IMR-90 (cell line): ENCODE measurements around the gene CCNQ. TPM values are rescaled to one million over a fixed set of nuclear protein-coding genes. Genes with fewer than 3 reads are reported as not detected.

Experiments used
- ATAC-seq: fragments of 200-7000 bp; cut with Tn5 transposase; 2 replicates; pipeline ENCODE4 v1.9.1; 2020; ENCODE audit warnings: low read depth, mild to moderate bottlenecking, moderate library complexity
- BruUV-seq: library from RNA; stranded (reverse); fragments of 400-500 nt; replicated peaks from 2 replicates; lab custom pipeline; 2021; lab: Mats Ljungman, UMichigan
- CTCF ChIA-PET: fragments of 300-600 bp; formaldehyde crosslinking; extraction: SDS; loops from one replicate; lab custom pipeline; 2021; ENCODE audit warnings: antibody characterized with exemption; lab: Yijun Ruan, JAX
- POLR2A ChIA-PET: fragments of 300-600 bp; sonication (Branson Sonifier 250); formaldehyde crosslinking; loops from one replicate; lab custom pipeline; 2022; ENCODE audit warnings: antibody characterized with exemption; ENCODE audit not compliant: unreplicated experiment; lab: Charles Lee
- DNase-seq: peaks from one replicate; pipeline ENCODE4 v3.0.0; 2013
- H2AFZ ChIP-seq: replicated peaks from 2 replicates; pipeline ENCODE3; 2013; ENCODE audit warnings: low read length, mild to moderate bottlenecking; ENCODE audit not compliant: poor library complexity
- H2AK5ac ChIP-seq: 2 replicates; pipeline ENCODE4 v1.6.1; 2013; ENCODE audit warnings: low read depth, low read length, inconsistent platforms
- H2AK9ac ChIP-seq: replicated peaks from 2 replicates; pipeline ENCODE3; 2013; ENCODE audit warnings: mild to moderate bottlenecking, low read depth, low read length, moderate library complexity; ENCODE audit not compliant: poor library complexity
- H2BK120ac ChIP-seq: 2 replicates; pipeline ENCODE4 v1.6.1; 2013; ENCODE audit warnings: low read depth, low read length, inconsistent platforms
- H2BK15ac ChIP-seq: 3 replicates; pipeline ENCODE4 v1.6.1; 2013; ENCODE audit warnings: low read depth, low read length, inconsistent platforms
- H2BK20ac ChIP-seq: 2 replicates; pipeline ENCODE4 v1.6.1; 2013; ENCODE audit warnings: low read depth, mild to moderate bottlenecking, inconsistent platforms, low read length, moderate library complexity
- H2BK5ac ChIP-seq: 2 replicates; pipeline ENCODE4 v1.6.1; 2013; ENCODE audit warnings: mild to moderate bottlenecking, low read depth, low read length, inconsistent platforms; ENCODE audit not compliant: poor library complexity, severe bottlenecking
- H3K14ac ChIP-seq: replicated peaks from 2 replicates; pipeline ENCODE4 v1.6.1; 2013; ENCODE audit warnings: low read depth, low read length, inconsistent platforms
- H3K18ac ChIP-seq: 2 replicates; pipeline ENCODE4 v1.6.1; 2013; ENCODE audit warnings: low read depth, low read length, control low read depth
- H3K23ac ChIP-seq: 2 replicates; pipeline ENCODE4 v1.6.1; 2013; ENCODE audit warnings: low read depth, low read length, inconsistent platforms
- H3K27ac ChIP-seq: 2 replicates; pipeline ENCODE4 v1.5.1; 2013; ENCODE audit warnings: mild to moderate bottlenecking, control low read depth, low read length; ENCODE audit not compliant: insufficient read depth
- H3K27me3 ChIP-seq: 2 replicates; pipeline ENCODE4 v1.6.1; 2013; ENCODE audit warnings: low read length; ENCODE audit not compliant: control insufficient read depth, insufficient read depth
- H3K36me3 ChIP-seq: 2 replicates; pipeline ENCODE4 v1.6.1; 2013; ENCODE audit warnings: low read length, mixed read lengths; ENCODE audit not compliant: control insufficient read depth, insufficient read depth
- H3K4ac ChIP-seq: 2 replicates; pipeline ENCODE4 v1.6.1; 2013; ENCODE audit warnings: low read depth, low read length, inconsistent platforms
- H3K4me1 ChIP-seq: 2 replicates; pipeline ENCODE4 v1.6.1; 2013; ENCODE audit warnings: low read length, mixed read lengths; ENCODE audit not compliant: control insufficient read depth, insufficient read depth
- H3K4me2 ChIP-seq: 2 replicates; pipeline ENCODE4 v1.6.1; 2013; ENCODE audit warnings: low read depth, mild to moderate bottlenecking, control low read depth, low read length, moderate library complexity
- H3K4me3 ChIP-seq: 2 replicates; pipeline ENCODE4 v1.5.1; 2013; ENCODE audit warnings: low read depth, mild to moderate bottlenecking, control low read depth, low read length, moderate library complexity; ENCODE audit not compliant: insufficient read depth
- H3K56ac ChIP-seq: 2 replicates; pipeline ENCODE4 v1.6.1; 2013; ENCODE audit warnings: low read length, inconsistent platforms; ENCODE audit not compliant: insufficient read depth; ENCODE audit errors: extremely low read depth
- H3K79me1 ChIP-seq, 2 experiments: 2 replicates each; pipeline ENCODE4 v1.6.1; 2013; ENCODE audit warnings: low read length in 2 of 2, inconsistent platforms in 1 of 2, low read depth in 1 of 2
- H3K9ac ChIP-seq: 2 replicates; pipeline ENCODE4 v1.6.1; 2013; ENCODE audit warnings: low read depth, low read length, control low read depth
- H3K9me1 ChIP-seq: 2 replicates; pipeline ENCODE4 v1.6.1; 2013; ENCODE audit warnings: low read length, inconsistent platforms; ENCODE audit not compliant: insufficient read depth
- H3K9me3 ChIP-seq: 2 replicates; pipeline ENCODE4 v1.6.1; 2013; ENCODE audit warnings: low read length; ENCODE audit not compliant: control insufficient read depth, insufficient read depth
- H4K20me1 ChIP-seq: 2 replicates; pipeline ENCODE4 v1.6.1; 2013; ENCODE audit warnings: low read length, inconsistent platforms; ENCODE audit not compliant: insufficient read depth
- H4K5ac ChIP-seq: 2 replicates; pipeline ENCODE4 v1.6.1; 2013; ENCODE audit warnings: mild to moderate bottlenecking, low read depth, low read length, control low read depth
- H4K8ac ChIP-seq, 2 experiments: 2 replicates each; pipeline ENCODE4 v1.6.1; 2013; ENCODE audit warnings: low read depth in 2 of 2, low read length in 2 of 2, control low read depth in 1 of 2, inconsistent platforms in 1 of 2
- H4K91ac ChIP-seq: 2 replicates; pipeline ENCODE4 v1.6.1; 2013; ENCODE audit warnings: low read depth, low read length, inconsistent platforms; ENCODE audit not compliant: insufficient read depth
- FOS ChIP-seq: fragments of 150-350 bp; IDR thresholded peaks from 2 replicates; pipeline ENCODE4 v1.6.1; 2016; ENCODE audit warnings: low read depth, low read length
- MXI1 ChIP-seq: IDR thresholded peaks from 2 replicates; pipeline ENCODE4 v1.6.1; 2012; ENCODE audit warnings: low read depth, mild to moderate bottlenecking, low read length, moderate library complexity, borderline replicate concordance
- USF2 ChIP-seq: fragments of 150-350 bp; IDR thresholded peaks from 2 replicates; pipeline ENCODE4 v1.6.1; 2017; ENCODE audit warnings: mild to moderate bottlenecking, antibody characterized with exemption, low read length, low read depth
- WGBS, 2 experiments: methylation state at CpG; one replicate each; pipeline versions ENCODE4 v1.1.5 to v1.1.7; 2013; ENCODE audit warnings: missing lambda C conversion rate in 2 of 2; ENCODE audit not compliant: insufficient read length in 1 of 2; ENCODE audit errors: extremely low coverage in 2 of 2; 5-methylcytosine and 5-hydroxymethylcytosine counted together
- dilution Hi-C: fragments of 300-500 bp; cut with HindIII; formaldehyde crosslinking; loops from one replicate; pipeline ENCODE4 v1.14.3; 2018; ENCODE audit warnings: low sequenced_read_pairs; ENCODE audit not compliant: unreplicated experiment
- in situ Hi-C: fragments of 300-500 bp; cut with MboI; formaldehyde crosslinking; loops from 3 replicates; pipeline ENCODE4 v1.14.3; 2019; ENCODE audit warnings: low sequenced_read_pairs, inconsistent platforms, mixed read lengths
- intact Hi-C: fragments of 100-400 bp; cut with micrococcal nuclease; formaldehyde crosslinking; loops from 2 replicates; pipeline ENCODE4 v1.10.0; 2022
- polyA plus RNA-seq, 3 experiments: library from polyadenylated mRNA; depleted of rRNA; stranded (reverse); fragments of >200 nt; gene quantifications; 2 replicates each; pipeline ENCODE4 v1.2.3, GENCODE V29; 2012; ENCODE audit warnings: low replicate concordance in 1 of 3
- total RNA-seq: library from RNA; depleted of rRNA; stranded (reverse); fragments of >200 nt; gene quantifications from 2 replicates; pipeline ENCODE4 v1.2.3, GENCODE V29; 2012

CCNQ gene
- total and polyA plus RNA-seq, 2 of the 4 experiments (the other 2 are of a cell fraction) = 27.6 to 35.2 TPM

GRCh38 chrX:153637121-153638040, 38.4 kb upstream of the CCNQ start:
- no peak overlapping the region for H3K14ac ChIP-seq
- no peak overlapping the region for H3K4ac ChIP-seq
- H3K9me1 ChIP-seq = no peaks in the 10 kb centered on the region
- H3K18ac ChIP-seq = no peak overlapping the region
- no peak overlapping the region for H4K91ac ChIP-seq
- H2BK120ac ChIP-seq = no peak overlapping the region
- no TSS peak for BruUV-seq
- WGBS, 2 experiments = no CpG with 5 or more reads among the region's 27 CpGs
- H2BK20ac ChIP-seq = no peak overlapping the region
- no peak overlapping the region for H2BK15ac ChIP-seq
- H3K27ac ChIP-seq = no peak overlapping the region
- H3K36me3 ChIP-seq = no peaks in the 10 kb centered on the region
- DNase-seq (no peak), ATAC-seq (no peak)
- dilution Hi-C loops = no loop called here
- H3K9me3 ChIP-seq = peaks cover 6% of the 10 kb centered on the region; the same call in 1 of the 2 replicates
- H4K5ac ChIP-seq = no peak overlapping the region
- H3K27me3 ChIP-seq = peaks cover 29% of the 10 kb centered on the region
- H4K20me1 ChIP-seq = no peaks in the 10 kb centered on the region
- no peak overlapping the region for H3K4me3 ChIP-seq
- no peak overlapping the region for H4K8ac ChIP-seq
- intact Hi-C loops = no loop called here
- CTCF ChIA-PET = no interaction called here
- H2AK9ac ChIP-seq = no peak overlapping the region
- no peak overlapping the region for H2BK5ac ChIP-seq
- H2AK5ac ChIP-seq = no peak overlapping the region
- no peaks in the 10 kb centered on the region for H3K4me1 ChIP-seq
- POLR2A ChIA-PET = no interaction called here
- in situ Hi-C loops = no loop called here
- H3K23ac ChIP-seq = no peak overlapping the region
- no peak for TF ChIP-seq FOS
- TF ChIP-seq MXI1 = no peak
- TF ChIP-seq USF2 = no peak
- H3K4me2 ChIP-seq = no peak overlapping the region
- H2AFZ ChIP-seq = no peak overlapping the region
- no peak overlapping the region for H3K56ac ChIP-seq
- H3K79me1 ChIP-seq = no peaks in the 10 kb centered on the region
- H3K9ac ChIP-seq = no peak overlapping the region
